Measurements from ENCODE around the gene SASH3.
A peak's percentile ranks its signal among the peaks of the same experiment; 100 is the strongest.

SASH3 gene

DNA sequence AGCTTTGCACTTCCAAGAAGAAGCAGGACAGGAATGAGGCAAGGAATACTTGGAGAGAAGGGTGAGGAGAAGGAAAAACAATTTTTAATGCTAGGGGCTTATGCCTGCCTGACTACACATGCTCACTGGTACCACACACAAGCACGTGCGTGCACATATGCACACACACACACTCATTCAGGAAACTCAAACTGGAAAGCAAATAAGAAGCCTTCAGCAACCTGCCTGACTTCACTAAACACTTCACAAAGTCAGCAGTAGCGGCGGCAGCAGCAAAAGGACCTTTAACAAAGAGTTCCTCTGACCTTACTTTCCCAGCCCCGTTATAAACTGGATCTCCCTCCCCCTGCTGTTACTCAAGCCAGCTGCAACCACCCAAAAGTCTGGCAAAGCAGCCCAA, 60.6 kb downstream of the SASH3 start:
- Histone ChIP-seq H3K9ac (0 out of 22 replicates have a peak overlapping the region, but pooled peaks of 1 of the 11 experiments have one; percentile 6), H3K4me3 (no peak overlapping the region), H3K4me2 (peak overlapping the region; percentile 11 to 82 (median 35); a peak in 16 of 22 replicates), H3K9me3 (replicated peaks in 1 of 11) (no peaks in the 10 kb centered on the region), H3K36me3 (peaks cover 0 to 23% (median 0%) of the 10 kb centered on the region in 11 experiments; a peak in 6 of 22 replicates), H3K27me3 (peaks cover 55 to 92% (median 83%) of the 10 kb centered on the region in 11 experiments), H4K20me1 (peaks cover 0 to 41% (median 10%) of the 10 kb centered on the region in 11 experiments; a peak in 10 of 22 replicates), H3K27ac (no peak overlapping the region), H3K4me1 (peaks cover 12 to 35% (median 27%) of the 10 kb centered on the region in 10 experiments; a peak in 17 of 20 replicates)
- TF ChIP-seq Cebpa-rat (IDR thresholded peaks at IDR 0.05) = no peak

DNA sequence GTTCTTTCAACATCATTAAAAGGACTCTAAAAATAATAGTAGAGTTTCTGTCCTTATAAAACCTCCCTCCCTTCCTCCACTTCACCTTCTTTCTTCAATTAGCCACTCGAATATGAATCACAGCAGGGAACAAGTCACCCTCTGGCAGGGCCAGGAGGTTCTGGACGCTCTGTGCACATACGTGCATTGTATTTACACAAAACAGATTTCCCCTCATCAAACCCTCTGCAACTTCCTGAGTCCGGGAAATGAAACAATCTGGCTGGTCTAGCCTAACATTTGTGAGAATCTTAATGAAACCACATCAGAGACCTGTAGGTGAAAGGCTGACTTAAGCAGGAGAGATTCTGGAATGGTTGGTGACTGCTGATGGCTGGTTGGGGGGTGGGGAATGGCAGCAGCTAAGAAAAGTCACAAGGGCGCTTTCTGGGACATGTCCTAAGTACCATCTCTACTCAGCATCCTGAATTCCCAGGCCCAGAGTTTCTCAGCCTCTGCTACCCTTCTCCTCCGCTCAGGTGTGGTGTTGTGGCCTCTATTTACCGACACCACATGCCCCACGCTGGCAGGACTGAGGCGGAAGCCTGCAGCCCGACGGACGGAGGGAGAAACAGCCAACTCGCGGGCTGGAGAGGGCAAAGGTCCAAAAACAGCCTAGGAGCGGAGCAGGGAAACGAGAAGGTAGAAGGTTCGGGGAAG, 62.9 kb downstream of the SASH3 start:
- Histone ChIP-seq H3K4me2 (peak overlapping the region; percentile 63 to 87 (median 81)), H3K27ac (peak overlapping the region; percentile 26 to 76 (median 70); a peak in 21 of 22 replicates), H3K27me3 (peaks cover 56 to 91% (median 71%) of the 10 kb centered on the region in 11 experiments), H3K36me3 (peaks cover 0 to 11% (median 0%) of the 10 kb centered on the region in 11 experiments; a peak in 5 of 22 replicates), H3K4me1 (peaks cover 12 to 35% (median 27%) of the 10 kb centered on the region in 10 experiments; a peak in 17 of 20 replicates), H3K9ac (peak overlapping the region; percentile 68 to 84 (median 80)), H4K20me1 (peaks cover 0 to 41% (median 10%) of the 10 kb centered on the region in 11 experiments; a peak in 10 of 22 replicates), H3K4me3 (peak overlapping the region; percentile 63 to 83 (median 78)), H3K9me3 (replicated peaks in 1 of 11) (no peaks in the 10 kb centered on the region)
- no peak for TF ChIP-seq Cebpa-rat (IDR thresholded peaks at IDR 0.05)

DNA sequence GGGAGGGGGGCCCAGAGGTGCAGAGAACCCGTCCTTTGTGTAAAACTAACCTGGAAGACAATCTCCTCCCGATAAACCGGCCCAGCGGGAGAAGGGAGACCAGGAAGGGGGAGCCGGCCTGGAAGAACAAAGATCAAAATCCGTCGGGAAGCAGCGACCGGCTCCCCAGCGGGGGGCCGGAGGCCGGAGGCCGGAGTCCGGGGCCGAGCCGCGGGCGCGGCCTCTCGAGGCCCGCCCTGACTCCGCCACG, 63.4 kb downstream of the SASH3 start:
- H3K9me3 ChIP-seq (replicated peaks in 1 of 11) = 0 out of 22 replicates have a peak, but pooled peaks cover 0 to 3% (median 0%) of the 10 kb centered on the region in 11 experiments

DNA sequence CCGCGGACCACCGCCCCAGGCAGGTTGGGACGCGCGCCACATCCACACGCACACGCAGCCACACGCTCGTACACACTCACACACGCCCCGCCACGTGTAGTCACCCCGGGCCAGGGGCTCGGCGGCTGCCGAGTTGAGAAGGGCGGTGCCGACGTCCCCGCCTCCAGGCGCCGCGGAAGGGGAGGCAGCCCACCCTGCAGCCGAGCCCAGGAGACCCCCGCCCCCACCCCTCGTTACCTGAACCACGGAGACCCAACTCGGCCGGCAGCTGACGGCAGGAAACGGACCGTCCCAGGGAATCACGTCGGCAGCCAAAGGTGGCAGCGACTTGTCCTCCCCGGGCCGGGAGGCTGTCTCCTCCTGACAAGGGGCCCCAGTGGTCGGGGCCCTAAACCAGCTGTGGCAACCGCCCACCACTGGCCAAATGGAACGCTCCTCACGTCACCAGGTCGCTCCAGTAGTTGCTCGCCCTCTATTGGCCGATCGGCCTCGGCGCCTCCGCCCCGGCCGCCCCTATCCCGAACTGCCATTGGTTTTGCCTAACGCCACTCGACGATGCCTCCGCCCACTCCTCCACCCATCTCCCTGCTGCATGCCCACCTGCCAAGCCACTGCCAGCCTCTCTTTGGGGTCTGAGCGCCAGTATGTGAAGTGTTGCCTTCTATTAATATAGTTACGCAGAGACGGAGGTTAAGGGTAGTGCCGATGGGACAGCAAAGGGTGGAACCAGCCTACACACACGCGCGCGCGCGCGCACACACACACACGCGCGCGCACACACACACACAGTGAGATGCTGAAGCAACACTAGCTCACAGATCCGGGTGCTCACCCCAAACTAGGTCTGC, 63.9 kb downstream of the SASH3 start, which contains the start of gene ZDHHC9:
Gene ZDHHC9 (minus strand): TSS at position 428 of the 848 bp plus-strand sequence. CDS start 1,941 bp downstream, outside the sequence.
- peaks cover 0 to 9% (median 2%) of the 10 kb centered on the region in 11 experiments; a peak in 7 of 22 replicates for H3K9me3 ChIP-seq (replicated peaks in 1 of 11)
- H3K9ac ChIP-seq = peak within 1 kb of the TSS; percentile 68 to 84 (median 80)
- peaks cover 48 to 90% (median 64%) of the 10 kb centered on the region in 11 experiments for H3K27me3 ChIP-seq
- H4K20me1 ChIP-seq = peaks cover 0 to 35% (median 10%) of the 10 kb centered on the region in 11 experiments; a peak in 8 of 22 replicates
- H3K27ac ChIP-seq = peak within 1 kb of the TSS; percentile 26 to 76 (median 70); a peak in 21 of 22 replicates
- no peak for TF ChIP-seq Cebpa-rat (IDR thresholded peaks at IDR 0.05)
- peak within 1 kb of the TSS; percentile 63 to 83 (median 78) for H3K4me3 ChIP-seq
- peaks cover 0 to 9% (median 0%) of the 10 kb centered on the region in 11 experiments; a peak in 3 of 22 replicates for H3K36me3 ChIP-seq
- peak within 1 kb of the TSS; percentile 63 to 87 (median 81) for H3K4me2 ChIP-seq
- peaks cover 12 to 35% (median 27%) of the 10 kb centered on the region in 10 experiments; a peak in 17 of 20 replicates for H3K4me1 ChIP-seq

More for the DNA sequence above, 63.4 kb downstream of the SASH3 start:
- peaks cover 0 to 38% (median 10%) of the 10 kb centered on the region in 11 experiments; a peak in 9 of 22 replicates for H4K20me1 ChIP-seq
- H3K4me3 ChIP-seq = peak overlapping the region; percentile 63 to 83 (median 78)
- peaks cover 0 to 11% (median 0%) of the 10 kb centered on the region in 11 experiments; a peak in 3 of 22 replicates for H3K36me3 ChIP-seq
- TF ChIP-seq Cebpa-rat (IDR thresholded peaks at IDR 0.05) = no peak
- peak overlapping the region; percentile 68 to 84 (median 80) for H3K9ac ChIP-seq
- peaks cover 54 to 91% (median 67%) of the 10 kb centered on the region in 11 experiments for H3K27me3 ChIP-seq
- peak overlapping the region; percentile 63 to 87 (median 81) for H3K4me2 ChIP-seq
- peaks cover 12 to 35% (median 27%) of the 10 kb centered on the region in 10 experiments; a peak in 17 of 20 replicates for H3K4me1 ChIP-seq
- peak overlapping the region; percentile 26 to 76 (median 70); a peak in 21 of 22 replicates for H3K27ac ChIP-seq

Measured in BLaER1 treated with 17β-estradiol and CSF1 and Interleukin-3, amounts not matched to agents 10 nM and 100 nM (cell line).